ENCODE measurements around the gene CADPS. TPM values are rescaled to one million over a fixed set of nuclear protein-coding genes. Genes with fewer than 3 reads are reported as not detected.

CADPS gene
- total RNA-seq, 1 experiment from 2014 or later, result 7.0 TPM

- H3K9me3 Mint-ChIP-seq, result no peaks in the 10 kb centered on the region
- POLR2A ChIA-PET, result no interaction called here
- peak; percentile 87 for TF ChIP-seq CTCF (IDR thresholded peaks at IDR 0.05)
- TF ChIP-seq ATF1 (CRISPR knock-in tag; IDR thresholded peaks at IDR 0.05), result no peak
These were observed 209.4 kb downstream of the CADPS start for GRCh38 chr3:62665627-62666437.

GRCh38 chr3:62662677-62663076 lies 212.5 kb downstream of the CADPS start:
- TF ChIP-seq ZBTB43 (CRISPR knock-in tag; IDR thresholded peaks at IDR 0.05) (no peak), STAT6 (CRISPR knock-in tag; conservative IDR thresholded peaks at IDR 0.05; ENCODE audit: low read depth) (no peak)
- H3K4me3 Mint-ChIP-seq, result no peak overlapping the region
- CTCF ChIA-PET, result no interaction called here

More at GRCh38 chr3:62665627-62666437, 209.4 kb downstream of the CADPS start:
- CTCF ChIA-PET, result interaction anchor here (0.6 to 6.6 kb wide), 53 partner anchors 8 to 695 kb away, joined by 3 to 77 read pairs (median 4); partner anchors contain the start of genes CADPS and SYNPR
- Mint-ChIP-seq H3K4me1 (peaks cover 17% of the 10 kb centered on the region), H3K36me3 (no peaks in the 10 kb centered on the region), H3K4me3 (peak overlapping the region; percentile 33), H3K27ac (no peak overlapping the region), H3K27me3 (ENCODE audit: low read depth) (no peaks in the 10 kb centered on the region)
- DNase-seq (ENCODE audit: low spot score) (peak; percentile 93), ATAC-seq (peak; percentile 91)

GRCh38 chr3:62659660-62660059 lies 215.6 kb downstream of the CADPS start:
- Mint-ChIP-seq H3K36me3 (no peaks in the 10 kb centered on the region), H3K27ac (no peak overlapping the region), H3K4me1 (0 out of 2 replicates have a peak, but pooled peaks cover 3% of the 10 kb centered on the region), H3K4me3 (no peak overlapping the region), H3K9me3 (no peaks in the 10 kb centered on the region), H3K27me3 (ENCODE audit: low read depth) (no peaks in the 10 kb centered on the region)
- DNase-seq (ENCODE audit: low spot score), result no peak
- CTCF ChIA-PET, result interaction anchor here (0.6 to 1.3 kb wide), 6 partner anchors 8 to 568 kb away, joined by 3 to 7 read pairs (median 4); no protein-coding TSS in a partner anchor
- ATAC-seq, result peak; percentile 88
- POLR2A ChIA-PET, result no interaction called here
- no peak for TF ChIP-seq IRF2 (CRISPR knock-in tag; IDR thresholded peaks at IDR 0.05; ENCODE audit: borderline replicate concordance, low read depth)
- no peak for TF ChIP-seq ZNF138 (CRISPR knock-in tag; conservative IDR thresholded peaks at IDR 0.05)
- TF ChIP-seq JAZF1 (CRISPR knock-in tag; IDR thresholded peaks at IDR 0.05), result no peak
- no peak for TF ChIP-seq SMAD3 (CRISPR knock-in tag; IDR thresholded peaks at IDR 0.05; ENCODE audit: borderline replicate concordance)
- no peak for TF ChIP-seq ZNF121 (CRISPR knock-in tag; IDR thresholded peaks at IDR 0.05)
- no peak for TF ChIP-seq MXD4 (CRISPR knock-in tag; IDR thresholded peaks at IDR 0.05; ENCODE audit: borderline replicate concordance)
- no peak for TF ChIP-seq ZNF416 (CRISPR knock-in tag; IDR thresholded peaks at IDR 0.05)
- no peak for TF ChIP-seq ATF1 (CRISPR knock-in tag; IDR thresholded peaks at IDR 0.05)
- no peak for TF ChIP-seq MAX (CRISPR knock-in tag; IDR thresholded peaks at IDR 0.05)
- TF ChIP-seq NR1H2 (CRISPR knock-in tag; IDR thresholded peaks at IDR 0.05), result no peak
- no peak for TF ChIP-seq ESRRA (CRISPR knock-in tag; IDR thresholded peaks at IDR 0.05; ENCODE audit: borderline replicate concordance)
- TF ChIP-seq CTCF (IDR thresholded peaks at IDR 0.05), result no peak
- no peak for TF ChIP-seq HMGXB4 (CRISPR knock-in tag; IDR thresholded peaks at IDR 0.05)
- TF ChIP-seq HMGA2 (CRISPR knock-in tag; IDR thresholded peaks at IDR 0.05), result no peak
- no peak for TF ChIP-seq TCF7 (CRISPR knock-in tag; IDR thresholded peaks at IDR 0.05; ENCODE audit: low read depth)
- no peak for TF ChIP-seq GTF2I (CRISPR knock-in tag; conservative IDR thresholded peaks at IDR 0.05)
- no peak for TF ChIP-seq NFATC4 (CRISPR knock-in tag; IDR thresholded peaks at IDR 0.05)

More at GRCh38 chr3:62662677-62663076, 212.5 kb downstream of the CADPS start:
- ATAC-seq, result no peak
- no peaks in the 10 kb centered on the region for H3K27me3 Mint-ChIP-seq (ENCODE audit: low read depth)
- POLR2A ChIA-PET, result no interaction called here
- no peaks in the 10 kb centered on the region for H3K36me3 Mint-ChIP-seq
- no peak for DNase-seq (ENCODE audit: low spot score)
- no peaks in the 10 kb centered on the region for H3K9me3 Mint-ChIP-seq
- H3K4me1 Mint-ChIP-seq, result peaks cover 4% of the 10 kb centered on the region; the same call in 1 of the 2 replicates
- no peak overlapping the region for H3K27ac Mint-ChIP-seq
